T1000 (cell line): ENCODE data around the gene TRAPPC6A.

Source experiments
- DNase-seq: peaks from one replicate; lab custom pipeline; 2025; ENCODE audit warnings: mixed read lengths; lab: John Stamatoyannopoulos, UW

Gene TRAPPC6A

DNA sequence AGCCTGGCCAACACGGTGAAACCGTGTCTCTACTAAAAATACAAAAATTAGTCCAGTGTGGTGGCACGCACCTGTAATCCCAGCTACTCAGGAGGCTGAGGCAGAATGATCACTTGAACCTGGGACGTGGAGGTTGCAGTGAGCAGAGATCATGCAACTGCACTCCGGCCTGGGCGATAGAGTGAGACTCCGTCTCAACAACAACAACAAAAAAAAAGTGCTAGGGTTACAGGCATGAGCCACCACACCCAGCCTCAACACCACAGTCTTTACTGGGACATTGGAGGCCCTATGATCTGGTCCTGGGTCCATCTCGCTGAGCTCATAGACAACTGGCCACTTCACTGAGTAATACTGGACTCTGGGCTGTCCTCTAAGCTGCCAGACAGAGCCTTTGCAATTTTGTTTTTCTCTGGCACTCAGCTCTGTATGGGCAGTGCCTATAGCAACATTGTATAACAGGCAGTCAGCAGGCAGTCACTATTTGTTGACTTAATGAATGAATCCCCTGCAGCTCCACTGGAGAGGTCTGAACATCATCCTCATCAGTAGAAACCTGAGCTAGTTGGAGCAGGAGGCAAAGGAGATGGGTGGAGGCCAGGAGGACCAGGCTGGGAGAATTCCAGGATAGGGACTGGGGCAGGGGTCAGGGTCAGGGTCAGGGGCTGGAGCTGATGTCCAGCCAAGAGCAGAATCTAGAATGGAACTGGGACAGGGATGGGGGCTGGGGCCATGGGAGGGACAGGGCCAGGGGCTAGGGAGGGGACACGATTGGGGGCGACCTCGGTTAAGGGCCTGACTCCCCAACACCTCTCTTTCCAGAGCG lies 8.7 kb upstream of the TRAPPC6A start:
- DNase-seq = no peak

DNA sequence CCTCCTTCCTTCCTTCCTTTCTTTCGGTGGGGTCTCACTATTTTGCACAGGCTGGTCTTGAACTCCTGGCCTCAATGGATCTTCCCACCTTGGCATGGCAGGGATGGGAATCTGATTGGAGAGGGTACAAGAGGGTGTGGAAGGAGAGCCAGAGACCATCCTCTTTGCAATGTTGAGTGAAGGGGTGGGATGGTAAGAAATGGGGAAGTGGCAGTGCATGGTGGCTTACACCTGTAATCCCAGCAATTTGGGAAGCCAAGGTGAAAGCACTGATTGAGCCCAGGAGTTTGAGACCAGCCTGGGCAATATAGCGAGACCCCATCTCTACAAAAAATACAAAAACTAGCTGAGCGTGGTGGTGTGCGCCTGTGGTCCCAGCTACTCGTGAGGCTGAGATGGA lies 6.1 kb upstream of the TRAPPC6A start:
- no peak for DNase-seq

DNA sequence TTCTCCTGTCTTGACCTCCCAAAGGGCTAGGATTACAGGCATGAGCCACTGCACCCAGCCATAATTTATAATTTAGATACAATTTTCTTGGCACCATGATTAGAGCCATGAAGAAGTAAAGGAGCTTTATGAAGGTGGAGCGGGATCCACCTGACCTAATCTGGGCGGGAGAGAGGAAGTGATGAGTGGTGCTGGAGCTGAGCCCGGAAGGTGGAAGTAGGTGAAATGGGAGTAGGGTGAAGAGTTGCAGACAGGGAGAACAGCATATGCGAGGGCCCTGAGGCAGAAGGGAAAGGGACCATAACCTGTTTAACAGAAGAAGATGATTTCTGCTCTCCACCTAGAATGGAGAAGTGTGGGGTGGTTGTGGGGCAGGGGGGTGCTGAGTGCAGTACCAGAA lies 4.7 kb upstream of the TRAPPC6A start:
- no peak for DNase-seq

DNA sequence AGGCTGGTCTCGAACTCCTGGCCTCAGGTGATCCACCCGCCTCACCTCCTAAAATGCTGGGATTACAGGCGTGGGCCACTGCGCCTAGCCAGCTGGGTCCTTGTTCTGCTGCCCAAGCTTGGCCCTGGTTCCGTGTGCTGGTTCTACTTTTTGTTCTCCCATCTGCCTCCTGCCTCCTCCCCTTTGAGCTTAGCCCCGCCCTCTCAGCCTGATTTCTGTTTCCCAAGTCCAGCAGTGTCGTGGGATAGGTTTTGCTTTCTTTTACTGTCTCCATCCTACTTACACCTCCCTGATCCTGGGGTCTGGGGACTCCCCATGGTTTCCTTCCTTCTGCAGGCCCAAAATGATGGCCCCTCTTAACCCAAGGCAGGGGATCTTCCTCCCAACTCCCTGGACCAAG lies 2.9 kb upstream of the TRAPPC6A start:
- DNase-seq = no peak

DNA sequence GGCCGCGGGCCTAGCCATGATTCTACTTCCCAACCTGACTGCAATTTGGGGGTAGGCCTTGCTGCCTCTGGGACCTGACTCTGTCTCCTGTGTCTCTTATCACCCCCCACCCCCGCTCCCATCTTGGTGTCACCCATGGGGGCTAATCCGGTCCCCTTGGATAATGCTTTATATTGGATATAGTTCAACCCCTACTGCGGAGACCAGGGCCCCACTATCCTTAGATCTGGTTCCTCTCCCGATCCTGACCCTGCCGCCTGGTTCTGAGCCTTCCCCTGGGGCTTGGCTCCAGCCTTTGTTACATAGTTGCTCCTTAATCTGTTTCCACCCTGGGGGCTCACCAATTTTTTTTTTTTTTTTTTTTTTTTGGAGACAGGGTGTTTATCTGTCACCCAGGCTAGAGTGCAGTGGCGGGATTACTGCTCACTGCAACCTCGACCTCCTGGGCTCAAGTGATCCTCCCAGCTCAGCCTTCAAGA lies 1.9 kb upstream of the TRAPPC6A start:
- no peak for DNase-seq

DNA sequence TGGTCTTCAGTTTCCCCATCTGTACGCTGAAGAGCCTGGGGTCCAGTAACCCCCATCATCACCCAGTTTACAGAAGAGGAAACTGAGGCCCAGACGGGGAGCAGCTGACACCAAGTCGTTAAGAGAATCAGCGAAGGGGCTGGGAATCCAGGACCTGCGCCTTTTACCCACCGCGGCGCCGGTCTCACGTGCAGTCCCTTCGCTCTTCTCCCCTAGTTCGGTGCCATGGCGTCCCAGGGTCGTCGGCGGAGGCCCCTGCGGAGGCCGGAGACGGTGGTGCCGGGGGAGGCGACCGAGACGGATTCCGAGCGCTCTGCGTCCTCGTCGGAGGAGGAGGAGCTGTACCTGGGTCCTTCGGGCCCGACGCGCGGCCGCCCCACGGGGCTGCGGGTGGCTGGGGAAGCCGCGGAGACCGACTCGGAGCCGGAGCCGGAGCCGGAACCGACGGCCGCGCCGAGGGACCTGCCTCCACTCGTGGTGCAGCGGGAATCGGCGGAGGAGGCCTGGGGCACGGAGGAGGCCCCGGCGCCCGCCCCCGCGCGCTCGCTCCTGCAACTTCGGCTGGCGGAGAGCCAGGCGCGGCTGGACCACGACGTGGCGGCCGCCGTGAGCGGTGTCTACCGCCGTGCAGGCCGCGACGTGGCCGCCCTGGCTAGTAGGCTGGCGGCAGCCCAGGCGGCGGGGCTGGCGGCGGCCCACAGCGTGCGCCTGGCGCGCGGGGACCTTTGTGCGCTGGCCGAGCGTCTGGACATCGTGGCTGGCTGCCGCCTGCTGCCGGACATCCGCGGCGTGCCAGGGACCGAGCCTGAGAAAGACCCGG lies 1.2 kb upstream of the TRAPPC6A start:
- no peak for DNase-seq

DNA sequence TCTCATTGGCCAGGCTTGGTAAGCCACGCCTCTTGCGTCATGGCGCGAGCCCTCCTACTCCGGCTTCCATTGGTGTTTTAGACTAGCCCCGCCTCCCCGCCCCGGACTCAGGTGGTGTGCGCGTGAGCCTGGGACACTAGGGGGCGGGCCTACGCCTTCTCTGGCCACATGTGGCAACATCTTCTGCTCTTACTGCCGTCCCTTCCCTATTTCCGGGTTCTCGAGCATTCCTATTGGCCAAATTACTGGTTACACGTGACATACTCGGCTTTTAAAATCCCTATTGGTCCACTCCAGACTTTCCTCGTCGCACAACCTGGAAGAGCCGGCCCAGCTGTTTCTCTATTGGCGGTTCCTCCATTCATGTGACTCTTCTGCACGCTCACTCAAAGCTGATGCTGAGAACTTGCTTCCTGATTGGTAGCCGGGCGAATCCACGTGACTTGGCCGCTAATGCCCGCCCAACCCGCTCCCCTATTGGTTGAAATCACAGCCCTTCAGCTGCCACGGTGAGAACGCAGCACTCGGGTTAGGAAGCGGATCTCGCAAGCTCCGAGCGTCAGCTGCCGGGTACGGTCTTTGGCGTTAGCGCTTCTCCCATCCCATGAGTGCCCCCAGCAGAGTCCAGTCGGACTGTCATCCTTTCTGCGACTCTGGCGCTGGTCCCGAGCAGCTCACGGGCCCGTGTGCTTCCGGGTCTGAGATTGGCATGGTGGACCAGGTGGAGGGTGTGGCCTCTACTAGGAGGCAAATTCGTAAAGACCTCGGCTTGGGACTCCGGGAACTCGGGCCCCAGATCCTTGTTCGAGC lies 430 bp upstream of the TRAPPC6A start, which contains the start of gene BLOC1S3:
BLOC1S3 (plus strand) TSS at position 523 of the 810 bp plus-strand sequence. CDS start 513 bp downstream, outside the sequence.
- DNase-seq = peak; percentile 99

DNA sequence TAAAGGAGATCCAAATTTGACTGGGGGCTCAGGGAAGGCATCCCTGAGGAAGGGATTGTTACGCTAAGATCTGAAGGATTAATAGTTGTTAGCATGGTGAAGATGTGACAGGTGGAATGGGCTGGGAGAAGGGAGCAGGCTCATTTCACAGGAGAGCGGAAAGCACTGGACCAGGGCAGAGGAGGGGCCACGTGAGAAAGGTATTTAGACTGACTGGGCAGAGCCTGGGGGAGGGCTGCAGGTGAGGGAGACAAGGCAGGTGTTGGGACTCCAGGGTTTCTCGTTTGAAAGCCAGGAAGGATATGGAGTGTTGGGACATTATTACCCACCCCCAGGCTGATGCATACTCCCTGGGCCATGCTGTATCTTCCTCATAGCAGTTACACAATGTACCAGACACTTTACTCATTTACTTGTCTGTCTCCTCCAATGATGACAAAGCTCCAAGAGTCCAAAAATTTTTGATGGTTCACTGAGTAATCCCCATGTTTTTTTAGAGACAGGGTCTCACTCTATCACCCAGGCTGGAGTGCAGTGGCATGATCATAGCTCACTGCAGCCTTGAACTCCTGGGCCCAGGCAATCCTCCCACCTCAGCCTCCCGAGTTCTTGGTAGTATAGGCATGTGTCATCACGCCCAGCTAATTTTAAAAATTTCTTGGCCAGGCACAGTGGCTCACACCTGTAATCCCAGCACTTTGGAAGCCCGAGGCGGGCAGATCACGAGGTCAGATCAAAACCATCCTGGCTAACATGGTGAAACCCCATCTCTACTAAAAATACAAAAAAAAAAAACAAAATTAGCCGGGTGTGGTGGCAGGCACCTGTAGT lies 2.3 kb downstream of the TRAPPC6A start:
- no peak for DNase-seq

DNA sequence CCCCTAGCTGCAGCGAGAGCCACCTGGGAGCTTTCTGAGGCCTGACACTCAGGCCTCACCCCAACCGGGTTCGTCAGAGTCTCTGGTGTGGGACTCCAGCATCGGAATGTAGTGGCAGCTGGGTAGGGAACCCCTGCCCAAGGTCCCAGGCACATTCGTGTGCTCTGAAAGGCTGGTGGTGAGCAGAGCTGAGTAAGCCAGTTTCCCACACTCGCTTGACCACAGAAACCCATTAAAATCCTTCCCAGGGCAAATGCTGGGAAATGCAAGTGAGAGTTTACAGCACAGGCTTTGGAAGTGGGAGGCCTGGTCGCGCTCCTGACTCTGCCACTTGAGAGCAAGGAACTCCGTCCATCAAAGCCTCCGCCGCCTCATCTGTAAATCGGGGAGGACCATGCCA lies 4.2 kb downstream of the TRAPPC6A start:
- DNase-seq = no peak

DNA sequence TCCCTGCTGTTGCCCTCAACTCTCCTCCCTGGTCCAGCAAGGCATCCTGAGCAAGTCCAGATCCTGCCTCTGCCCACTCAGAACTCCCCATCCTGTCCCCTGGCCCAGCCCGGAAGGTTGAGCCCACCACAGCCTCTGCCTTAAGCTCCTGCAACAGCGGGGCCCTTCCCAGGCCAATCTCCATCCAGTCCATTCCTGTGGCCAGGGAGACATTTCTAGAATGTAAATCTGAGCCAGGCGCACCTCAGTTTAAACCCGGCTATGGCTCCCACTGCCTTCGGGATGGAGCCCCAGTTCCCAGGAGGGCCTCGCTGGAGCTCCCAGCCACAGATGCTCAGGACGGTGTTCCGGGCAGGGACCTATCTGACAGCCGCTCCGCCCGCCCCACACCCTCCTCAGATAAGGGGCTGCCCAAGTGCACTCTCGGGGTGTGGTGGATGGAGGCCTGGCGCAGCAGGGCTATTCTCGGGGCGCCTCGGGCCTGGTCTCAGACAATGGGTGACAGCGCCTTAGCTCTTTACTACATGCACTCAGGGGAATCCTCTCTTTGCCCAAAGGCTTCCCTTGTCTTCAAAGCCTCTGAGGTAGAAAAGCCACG lies 5.3 kb downstream of the TRAPPC6A start:
- DNase-seq = no peak

DNA sequence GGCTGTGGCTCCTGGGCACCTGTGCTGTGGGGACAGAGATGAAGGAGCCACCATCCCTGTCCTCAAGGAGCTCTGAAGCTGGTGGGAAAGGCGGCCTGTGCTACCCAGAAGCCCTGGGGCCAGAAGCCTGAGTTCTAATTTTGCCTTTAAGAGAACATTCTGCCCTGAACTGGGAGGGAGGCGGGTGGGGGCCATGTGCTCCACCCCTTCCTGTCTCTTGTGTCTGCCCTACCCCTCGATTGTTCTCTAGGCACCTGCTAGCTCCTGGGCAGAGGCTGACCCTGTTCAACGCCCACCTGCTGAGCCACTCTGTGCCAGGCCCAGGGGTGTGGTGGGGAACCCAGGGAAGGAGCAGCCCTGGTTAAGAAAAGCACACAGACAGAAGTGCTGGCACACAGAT lies 5.9 kb downstream of the TRAPPC6A start:
- DNase-seq = no peak

DNA sequence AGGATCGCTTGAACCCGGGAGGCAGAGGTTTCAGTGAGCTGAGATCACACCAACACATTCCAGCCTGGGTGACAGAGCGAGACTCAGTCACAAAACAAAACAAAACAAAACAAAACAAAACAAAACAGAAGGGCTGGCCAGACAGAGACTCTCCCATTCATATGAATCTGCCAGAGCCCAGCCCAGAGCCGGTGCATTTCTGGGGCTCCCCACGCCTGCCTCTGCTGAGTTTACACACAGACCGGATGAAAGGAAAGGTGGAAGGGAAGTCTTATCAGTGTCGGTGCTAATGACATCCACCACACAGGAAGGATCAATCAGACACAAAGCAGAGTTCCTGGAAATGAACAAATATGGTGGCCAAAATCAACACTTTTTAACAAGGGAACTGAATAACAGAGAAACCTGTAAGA lies 6.8 kb downstream of the TRAPPC6A start:
- no peak for DNase-seq

DNA sequence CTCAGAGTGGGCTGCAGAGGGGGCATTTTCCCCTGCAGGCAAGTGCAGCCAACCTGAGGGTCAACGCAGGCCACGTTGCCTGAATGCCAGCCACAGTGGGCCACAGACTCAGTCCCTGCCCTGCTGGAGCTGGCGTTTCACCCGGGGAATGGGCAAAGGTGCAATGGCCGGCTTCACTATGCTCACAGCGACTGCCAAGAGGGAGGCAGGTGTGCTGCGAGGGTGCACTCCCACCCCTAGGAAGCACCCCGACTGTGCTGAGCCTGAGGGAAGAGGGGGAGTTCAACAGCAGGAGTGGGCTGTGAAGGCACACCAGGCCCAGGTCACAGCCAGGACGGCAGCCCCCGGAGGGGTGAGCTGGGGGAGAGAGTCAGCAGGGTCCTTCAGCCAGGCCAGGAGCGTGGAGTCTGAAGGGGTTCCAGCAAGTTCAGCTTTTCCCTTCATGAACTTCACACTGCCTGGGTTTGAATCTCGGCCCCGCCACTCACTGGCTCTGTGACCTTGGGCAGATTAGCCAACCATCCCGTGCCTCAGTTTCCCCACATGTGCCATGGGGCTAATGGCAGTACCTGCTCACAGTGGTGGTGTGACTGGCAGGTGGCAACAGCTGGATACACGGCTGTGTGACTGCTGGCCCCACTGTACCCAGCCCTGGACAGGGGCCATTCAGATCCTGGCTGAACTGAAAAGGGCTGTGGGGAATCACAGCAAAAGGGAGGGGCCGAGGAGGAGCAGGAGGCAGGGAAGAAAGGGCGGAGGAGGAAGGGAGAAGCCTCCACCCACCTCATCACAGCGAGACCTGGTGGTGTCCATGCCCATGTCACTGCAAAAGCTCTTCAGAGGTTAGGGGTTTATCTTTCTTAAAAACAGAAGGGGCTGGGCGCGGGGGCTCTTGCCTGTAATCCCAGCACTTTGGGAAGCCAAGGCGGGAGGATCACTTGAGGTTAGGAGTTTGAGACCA lies 7.6 kb downstream of the TRAPPC6A start:
- no peak for DNase-seq

DNA sequence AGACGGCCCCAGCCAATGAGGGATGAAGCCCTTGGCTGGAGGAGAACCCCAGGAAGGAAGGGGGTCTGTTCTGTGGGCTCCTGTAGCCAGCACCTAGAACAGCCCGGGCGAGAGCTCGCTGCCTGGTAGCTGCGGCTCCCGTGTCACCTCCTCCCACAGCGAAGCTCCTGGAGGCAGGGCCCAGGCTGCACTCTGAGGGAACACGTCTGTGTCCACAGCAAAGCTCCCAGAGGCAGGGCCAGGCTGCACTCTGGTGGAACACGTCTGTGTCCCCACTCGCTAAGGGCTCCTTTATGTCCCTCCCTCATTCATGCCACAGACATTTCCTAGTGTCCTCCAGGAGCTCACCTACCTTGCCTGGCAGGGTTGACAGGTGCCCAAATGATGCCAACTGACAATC lies 8.4 kb downstream of the TRAPPC6A start:
- DNase-seq = no peak

DNA sequence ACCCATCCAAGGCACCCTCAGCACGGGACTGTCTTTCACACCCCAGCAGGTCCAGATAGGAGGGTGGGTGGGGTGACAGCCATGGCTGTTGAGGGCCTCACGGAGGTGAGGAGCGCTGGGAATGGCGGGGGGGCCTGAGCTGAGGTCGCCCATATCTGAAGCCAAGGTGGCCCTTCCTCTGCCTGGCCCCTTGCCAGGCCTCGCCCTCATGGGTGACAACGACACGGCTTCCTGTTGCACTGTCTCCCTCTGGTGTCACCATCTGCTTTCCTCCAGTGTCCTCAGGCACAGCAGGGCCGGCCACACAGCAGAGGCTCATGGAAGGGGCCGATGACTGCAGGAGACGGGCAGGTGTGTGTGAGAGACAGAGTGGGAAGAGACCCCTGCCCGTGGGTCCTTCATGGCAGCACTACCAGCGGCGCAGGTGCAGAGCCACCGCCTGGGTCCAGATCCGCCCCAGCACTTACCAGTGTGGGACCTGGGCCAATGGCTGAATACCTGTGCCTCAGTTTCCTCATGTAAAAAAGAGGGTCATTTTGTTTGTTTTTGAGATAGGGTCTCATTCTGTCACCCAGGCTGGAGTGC lies 9.2 kb downstream of the TRAPPC6A start:
- DNase-seq = no peak

DNA sequence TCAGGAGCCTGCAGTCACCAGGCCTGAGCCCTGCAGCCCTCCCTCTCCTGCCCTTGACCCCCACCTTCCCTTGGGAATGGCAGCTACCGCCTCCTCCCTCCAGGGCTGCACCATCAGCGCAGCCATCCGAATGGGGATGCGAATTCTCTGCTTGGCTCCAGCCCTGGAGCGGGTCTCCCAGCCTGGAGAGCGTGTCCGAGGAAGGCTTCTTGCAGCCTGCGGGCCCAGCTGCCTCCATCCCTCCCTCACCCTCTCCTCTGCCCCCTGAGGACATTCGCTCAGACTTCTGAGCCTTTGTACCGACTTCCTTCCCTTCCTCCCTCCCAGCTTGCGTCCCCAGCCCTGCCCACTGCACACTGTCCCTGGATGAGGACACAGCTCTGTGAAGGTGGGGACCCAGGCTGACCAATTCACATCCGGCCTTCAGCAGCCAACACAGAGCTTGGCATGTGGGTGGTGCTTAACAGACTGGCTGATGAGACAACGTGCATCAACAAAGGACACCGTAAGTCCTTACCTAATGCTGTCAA lies 11.2 kb downstream of the TRAPPC6A start:
- no peak for DNase-seq

DNA sequence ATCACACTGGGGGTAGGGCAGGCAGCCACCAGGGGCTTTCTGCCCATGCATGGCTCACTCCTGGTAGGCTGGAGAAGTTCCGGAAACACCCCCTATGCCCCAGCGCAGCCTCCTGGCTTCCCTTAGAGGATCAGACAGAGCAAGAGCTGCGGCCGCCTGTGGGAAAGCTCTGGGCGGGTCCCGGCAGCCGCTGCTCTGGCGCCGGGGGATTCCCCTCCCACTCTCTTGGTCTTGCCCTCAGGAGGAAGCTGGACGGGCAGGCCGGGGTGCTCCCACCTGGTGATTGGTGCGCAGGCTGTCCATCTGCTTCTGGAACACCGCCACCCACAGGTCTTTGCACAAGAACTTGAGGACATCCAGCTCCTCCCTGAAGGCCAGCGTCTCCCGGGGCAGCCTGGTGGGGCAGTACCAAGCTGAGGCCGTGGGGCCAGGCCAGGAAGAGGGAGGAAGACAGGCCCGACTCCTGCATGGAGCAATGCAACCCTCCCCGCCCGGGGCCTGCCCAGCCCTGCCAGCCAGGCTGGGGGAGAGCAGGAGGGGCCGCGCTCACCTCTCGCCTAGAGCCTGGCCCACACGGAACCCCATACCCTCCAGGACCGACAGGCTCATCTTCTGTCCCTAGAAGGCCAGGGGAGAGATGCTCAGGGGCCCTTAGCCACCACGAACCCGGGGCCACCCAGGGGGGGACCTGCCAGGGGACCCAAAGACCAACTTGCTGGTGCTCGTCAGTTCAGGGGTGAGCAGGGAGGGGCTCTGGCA lies 13.3 kb downstream of the TRAPPC6A start:
- no peak for DNase-seq

DNA sequence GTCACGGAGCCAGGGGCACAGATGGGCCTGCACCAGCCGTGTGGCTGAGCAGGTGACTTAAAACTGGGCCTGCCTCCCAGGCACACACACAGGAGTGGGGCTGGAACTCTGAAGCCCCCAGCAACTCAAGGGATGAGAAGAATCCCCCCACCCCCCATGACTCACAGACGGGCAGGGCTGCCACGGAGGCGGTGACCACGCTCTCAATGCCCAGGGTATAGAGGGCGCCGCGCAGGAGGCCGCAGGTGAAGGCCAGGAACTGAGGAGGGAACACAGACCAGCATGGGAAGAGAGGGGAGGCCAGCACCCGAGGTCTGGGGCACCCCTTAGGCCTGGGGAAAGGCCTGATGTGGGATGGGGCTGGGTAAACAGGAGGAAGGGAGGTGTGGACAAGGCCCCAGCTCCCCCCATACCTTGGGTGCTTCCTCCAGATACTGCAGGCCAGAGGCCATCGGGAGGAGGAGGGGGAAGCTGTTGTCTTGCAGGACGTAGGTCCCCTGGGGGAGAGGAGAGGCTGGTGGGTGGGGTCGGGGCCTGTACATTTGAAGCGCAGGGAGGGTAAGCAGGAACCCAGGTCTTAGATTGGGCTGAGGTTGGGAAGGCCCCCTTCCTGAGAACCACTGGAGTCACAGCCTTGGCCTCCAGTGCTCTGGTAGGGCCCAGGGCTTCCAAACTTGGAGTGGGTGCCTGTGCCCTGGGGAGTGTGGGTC lies 14.1 kb downstream of the TRAPPC6A start:
- no peak for DNase-seq
